ENCODE data around the gene COPA.

The COPA gene

GRCh38 chr1:160361814-160362167, 18.7 kb upstream of the COPA start:
- Histone ChIP-seq H3K36me3 (replicated peaks in 1 of 2; ENCODE audit: control insufficient read depth in 2 of 2, insufficient read depth in 2 of 2, low read length in 2 of 2) (peaks cover 26 to 44% of the 10 kb centered on the region in 2 donors), H3K27me3 (ENCODE audit: control insufficient read depth in 3 of 3, insufficient read depth in 3 of 3, low read depth in 1 of 3, low read length in 3 of 3) (no peaks in the 10 kb centered on the region), H3K4me2 (ENCODE audit: insufficient read depth, low read length, poor library complexity, severe bottlenecking) (no peak overlapping the region), H2BK12ac (ENCODE audit: low read length) (no peak overlapping the region), H3K4me1 (ENCODE audit: control insufficient read depth in 2 of 2, insufficient read depth in 1 of 2, low read depth in 1 of 2, low read length in 2 of 2) (peaks cover 13 to 14% of the 10 kb centered on the region in 2 donors), H4K8ac (ENCODE audit: low read depth, low read length) (no peak overlapping the region), H2BK15ac (ENCODE audit: low read length) (no peak overlapping the region), H3K14ac (ENCODE audit: low read length) (no peak overlapping the region), H3K79me1 (ENCODE audit: low read depth, low read length) (no peaks in the 10 kb centered on the region), H3K9me3 (replicated peaks in 1 of 2; ENCODE audit: control insufficient read depth in 2 of 2, insufficient read depth in 1 of 2, low read depth in 1 of 2, low read length in 2 of 2) (no peaks in the 10 kb centered on the region), H2BK5ac (ENCODE audit: low read length) (no peak overlapping the region), H2AK5ac (ENCODE audit: low read depth, low read length) (no peak overlapping the region), H3K4ac (ENCODE audit: low read length) (no peak overlapping the region), H2BK120ac (ENCODE audit: low read depth, low read length) (no peak overlapping the region), H3K27ac (replicated peaks; ENCODE audit: low read length) (peak overlapping the region; percentile 74), H3K23ac (ENCODE audit: low read depth, low read length, poor library complexity) (no peak overlapping the region), H4K91ac (ENCODE audit: low read depth, low read length, poor library complexity) (no peak overlapping the region), H3K18ac (ENCODE audit: low read length) (no peak overlapping the region), H3K4me3 (ENCODE audit: low read length in 2 of 2) (no peak overlapping the region), H3K9ac (ENCODE audit: low read depth, low read length, poor library complexity) (no peak overlapping the region), H2AFZ (ENCODE audit: low read length) (no peak overlapping the region)
- no peak for DNase-seq (ENCODE audit: low spot score)
- WGBS, 2 donors (ENCODE audit: extremely low coverage in 2 of 2, insufficient read length in 2 of 2, insufficient replicate concordance in 1 of 2), result no CpG with 5 or more reads among the region's 4 CpGs

GRCh38 chr1:160361199-160361598, 18.1 kb upstream of the COPA start:
- no CpG with 5 or more reads among the region's 2 CpGs for whole genome bisulfite sequencing, 2 donors (ENCODE audit: extremely low coverage in 2 of 2, insufficient read length in 2 of 2, insufficient replicate concordance in 1 of 2)
- Histone ChIP-seq H2BK120ac (ENCODE audit: low read depth, low read length) (no peak overlapping the region), H3K4me3 (ENCODE audit: low read length in 2 of 2) (no peak overlapping the region), H3K36me3 (replicated peaks in 1 of 2; ENCODE audit: control insufficient read depth in 2 of 2, insufficient read depth in 2 of 2, low read length in 2 of 2) (peaks cover 31 to 50% of the 10 kb centered on the region in 2 donors), H3K4ac (ENCODE audit: low read length) (no peak overlapping the region), H2BK5ac (ENCODE audit: low read length) (no peak overlapping the region), H4K8ac (ENCODE audit: low read depth, low read length) (no peak overlapping the region), H2AFZ (ENCODE audit: low read length) (no peak overlapping the region), H2AK5ac (ENCODE audit: low read depth, low read length) (no peak overlapping the region), H3K14ac (ENCODE audit: low read length) (no peak overlapping the region), H3K27me3 (ENCODE audit: control insufficient read depth in 3 of 3, insufficient read depth in 3 of 3, low read depth in 1 of 3, low read length in 3 of 3) (no peaks in the 10 kb centered on the region), H2BK12ac (ENCODE audit: low read length) (no peak overlapping the region), H3K4me2 (ENCODE audit: insufficient read depth, low read length, poor library complexity, severe bottlenecking) (no peak overlapping the region), H3K27ac (replicated peaks; ENCODE audit: low read length) (no peak overlapping the region), H3K23ac (ENCODE audit: low read depth, low read length, poor library complexity) (no peak overlapping the region), H3K9ac (ENCODE audit: low read depth, low read length, poor library complexity) (no peak overlapping the region), H3K9me3 (replicated peaks in 1 of 2; ENCODE audit: control insufficient read depth in 2 of 2, insufficient read depth in 1 of 2, low read depth in 1 of 2, low read length in 2 of 2) (no peaks in the 10 kb centered on the region), H4K91ac (ENCODE audit: low read depth, low read length, poor library complexity) (no peak overlapping the region), H3K18ac (ENCODE audit: low read length) (no peak overlapping the region), H3K4me1 (ENCODE audit: control insufficient read depth in 2 of 2, insufficient read depth in 1 of 2, low read depth in 1 of 2, low read length in 2 of 2) (peaks cover 12 to 14% of the 10 kb centered on the region in 2 donors), H3K79me1 (ENCODE audit: low read depth, low read length) (no peaks in the 10 kb centered on the region), H2BK15ac (ENCODE audit: low read length) (no peak overlapping the region)
- DNase-seq (ENCODE audit: low spot score), result no peak

GRCh38 chr1:160360227-160360695, 17.2 kb upstream of the COPA start:
- H3K27me3 ChIP-seq (ENCODE audit: control insufficient read depth in 3 of 3, insufficient read depth in 3 of 3, low read depth in 1 of 3, low read length in 3 of 3), result no peaks in the 10 kb centered on the region
- no peak for DNase-seq (ENCODE audit: low spot score)
- peaks cover 12 to 14% of the 10 kb centered on the region in 2 donors for H3K4me1 ChIP-seq (ENCODE audit: control insufficient read depth in 2 of 2, insufficient read depth in 1 of 2, low read depth in 1 of 2, low read length in 2 of 2)
- H3K18ac ChIP-seq (ENCODE audit: low read length), result no peak overlapping the region
- no peaks in the 10 kb centered on the region for H3K9me3 ChIP-seq (replicated peaks in 1 of 2; ENCODE audit: control insufficient read depth in 2 of 2, insufficient read depth in 1 of 2, low read depth in 1 of 2, low read length in 2 of 2)
- no peak overlapping the region for H3K4me2 ChIP-seq (ENCODE audit: insufficient read depth, low read length, poor library complexity, severe bottlenecking)
- no peak overlapping the region for H2BK5ac ChIP-seq (ENCODE audit: low read length)
- H2BK15ac ChIP-seq (ENCODE audit: low read length), result no peak overlapping the region
- no peak overlapping the region for H3K4me3 ChIP-seq (ENCODE audit: low read length in 2 of 2)
- no CpG with 5 or more reads among the region's 8 CpGs for WGBS, 2 donors (ENCODE audit: extremely low coverage in 2 of 2, insufficient read length in 2 of 2, insufficient replicate concordance in 1 of 2)
- H3K79me1 ChIP-seq (ENCODE audit: low read depth, low read length), result no peaks in the 10 kb centered on the region
- no peak overlapping the region for H4K91ac ChIP-seq (ENCODE audit: low read depth, low read length, poor library complexity)
- H2AFZ ChIP-seq (ENCODE audit: low read length), result no peak overlapping the region
- no peak overlapping the region for H3K4ac ChIP-seq (ENCODE audit: low read length)
- H3K36me3 ChIP-seq (replicated peaks in 1 of 2; ENCODE audit: control insufficient read depth in 2 of 2, insufficient read depth in 2 of 2, low read length in 2 of 2), result peaks cover 39 to 60% of the 10 kb centered on the region in 2 donors
- no peak overlapping the region for H4K8ac ChIP-seq (ENCODE audit: low read depth, low read length)
- H3K23ac ChIP-seq (ENCODE audit: low read depth, low read length, poor library complexity), result no peak overlapping the region
- no peak overlapping the region for H2BK12ac ChIP-seq (ENCODE audit: low read length)
- no peak overlapping the region for H3K27ac ChIP-seq (replicated peaks; ENCODE audit: low read length)
- H2BK120ac ChIP-seq (ENCODE audit: low read depth, low read length), result no peak overlapping the region
- H3K9ac ChIP-seq (ENCODE audit: low read depth, low read length, poor library complexity), result no peak overlapping the region
- H3K14ac ChIP-seq (ENCODE audit: low read length), result no peak overlapping the region
- H2AK5ac ChIP-seq (ENCODE audit: low read depth, low read length), result no peak overlapping the region

DNA sequence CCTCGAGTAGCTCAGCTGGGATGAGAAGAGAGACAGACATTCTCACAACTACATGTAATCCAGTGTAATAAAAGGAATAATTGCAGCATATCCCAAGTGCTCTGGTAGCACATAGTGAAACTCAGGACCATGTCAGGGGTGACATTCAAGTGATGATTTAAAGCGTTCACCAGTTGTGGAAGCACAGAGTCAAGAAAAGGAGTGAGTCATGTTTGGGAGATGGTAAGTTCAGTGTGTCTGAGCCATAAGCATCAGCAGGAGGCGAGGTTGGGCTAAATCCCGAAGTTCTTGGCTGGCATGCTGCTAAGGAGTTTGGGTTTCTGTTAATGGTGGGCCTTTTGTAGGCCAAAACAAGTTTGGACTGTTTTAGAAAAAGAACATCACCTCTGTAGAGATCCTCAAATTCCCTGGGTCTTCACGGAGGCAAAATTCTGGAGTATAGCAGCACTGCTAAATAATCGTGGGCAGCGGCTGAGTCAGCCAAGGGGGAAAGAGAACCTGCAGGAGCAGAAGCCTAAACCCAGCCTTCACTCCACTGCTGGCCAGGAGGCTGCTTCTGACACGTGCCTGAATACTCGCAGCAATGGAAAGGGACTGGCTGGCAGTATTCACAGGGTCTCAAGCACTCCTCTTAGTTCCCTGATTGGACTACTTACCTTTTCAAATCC, 16.6 kb upstream of the COPA start:
- H2AFZ ChIP-seq (ENCODE audit: low read length), result no peak overlapping the region
- H3K9me3 ChIP-seq (replicated peaks in 1 of 2; ENCODE audit: control insufficient read depth in 2 of 2, insufficient read depth in 1 of 2, low read depth in 1 of 2, low read length in 2 of 2), result no peaks in the 10 kb centered on the region
- H3K4me1 ChIP-seq (ENCODE audit: control insufficient read depth in 2 of 2, insufficient read depth in 1 of 2, low read depth in 1 of 2, low read length in 2 of 2), result peaks cover 12 to 14% of the 10 kb centered on the region in 2 donors
- H2BK120ac ChIP-seq (ENCODE audit: low read depth, low read length), result no peak overlapping the region
- WGBS, 2 donors (ENCODE audit: extremely low coverage in 2 of 2, insufficient read length in 2 of 2, insufficient replicate concordance in 1 of 2), result no CpG with 5 or more reads among the region's 9 CpGs
- no peak for DNase-seq (ENCODE audit: low spot score)
- H2AK5ac ChIP-seq (ENCODE audit: low read depth, low read length), result no peak overlapping the region
- H3K14ac ChIP-seq (ENCODE audit: low read length), result no peak overlapping the region
- no peaks in the 10 kb centered on the region for H3K79me1 ChIP-seq (ENCODE audit: low read depth, low read length)
- no peak overlapping the region for H2BK5ac ChIP-seq (ENCODE audit: low read length)
- H3K18ac ChIP-seq (ENCODE audit: low read length), result no peak overlapping the region
- no peak overlapping the region for H2BK12ac ChIP-seq (ENCODE audit: low read length)
- no peaks in the 10 kb centered on the region for H3K27me3 ChIP-seq (ENCODE audit: control insufficient read depth in 3 of 3, insufficient read depth in 3 of 3, low read depth in 1 of 3, low read length in 3 of 3)
- H3K27ac ChIP-seq (replicated peaks; ENCODE audit: low read length), result no peak overlapping the region
- H2BK15ac ChIP-seq (ENCODE audit: low read length), result no peak overlapping the region
- no peak overlapping the region for H4K91ac ChIP-seq (ENCODE audit: low read depth, low read length, poor library complexity)
- peaks cover 43 to 65% of the 10 kb centered on the region in 2 donors for H3K36me3 ChIP-seq (replicated peaks in 1 of 2; ENCODE audit: control insufficient read depth in 2 of 2, insufficient read depth in 2 of 2, low read length in 2 of 2)
- no peak overlapping the region for H3K9ac ChIP-seq (ENCODE audit: low read depth, low read length, poor library complexity)
- H4K8ac ChIP-seq (ENCODE audit: low read depth, low read length), result no peak overlapping the region
- H3K4me3 ChIP-seq (ENCODE audit: low read length in 2 of 2), result no peak overlapping the region
- no peak overlapping the region for H3K23ac ChIP-seq (ENCODE audit: low read depth, low read length, poor library complexity)
- H3K4ac ChIP-seq (ENCODE audit: low read length), result no peak overlapping the region
- H3K4me2 ChIP-seq (ENCODE audit: insufficient read depth, low read length, poor library complexity, severe bottlenecking), result no peak overlapping the region

Measured in neuronal stem cell (in vitro differentiated cells).